Hypothalamus (tissue), 51 donors: ENCODE results near the gene ITK.
"Not testable (repeated sequence)": the region's sequence is repeated elsewhere in the genome, so short reads cannot be mapped to it uniquely, and the experiment has no call there.

Experiments used
- DNase-seq, 51 donors: peaks; one replicate each; lab custom pipeline; 2025; lab: John Stamatoyannopoulos, UW

The ITK gene

GRCh38 chr5:157203417-157203816 lies 22.8 kb downstream of the ITK start:
- no peak for DNase-seq

DNA sequence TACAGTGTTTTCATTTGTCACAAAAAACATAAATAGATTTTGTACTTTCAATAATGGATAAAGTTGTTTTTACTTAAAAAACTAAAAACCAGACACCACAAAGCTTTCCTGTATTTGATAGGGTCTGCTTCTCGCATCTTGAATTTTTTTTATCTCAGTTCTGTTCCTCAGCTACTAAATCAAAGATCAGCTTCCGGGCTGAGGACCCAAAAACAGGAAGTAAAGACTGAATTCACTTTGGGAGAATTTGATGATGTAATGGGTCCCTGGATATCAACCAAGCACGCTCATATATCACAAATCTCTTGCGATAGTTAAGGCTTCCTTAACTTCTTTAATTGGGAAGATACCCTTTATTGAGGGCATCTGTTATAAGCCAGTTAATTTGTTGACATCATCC lies 24.1 kb downstream of the ITK start:
- no peak for DNase-seq

- no peak for DNase-seq
Observed at GRCh38 chr5:157205708-157206107, 25.1 kb downstream of the ITK start.

GRCh38 chr5:157210652-157211051 lies 30.0 kb downstream of the ITK start:
- not testable (repeated sequence) for DNase-seq

DNA sequence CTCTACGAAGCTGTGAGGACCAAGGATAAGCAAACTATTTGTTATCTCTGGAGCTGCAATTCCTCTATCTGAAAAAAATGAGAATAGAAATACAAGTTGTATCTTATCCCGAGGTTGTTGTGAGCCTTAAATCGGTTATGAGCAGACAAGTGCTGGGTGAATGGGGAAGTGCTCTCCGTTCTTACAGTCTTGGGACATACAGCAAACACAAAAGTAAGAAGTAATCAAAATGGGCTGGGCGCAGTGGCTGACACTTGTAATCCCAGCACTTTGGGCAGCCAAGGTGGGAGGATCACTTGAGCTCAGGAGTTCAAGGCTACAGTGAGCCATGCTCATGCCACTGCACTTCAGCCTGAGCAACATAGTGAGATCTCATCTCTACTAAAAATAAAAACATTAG lies 31.7 kb downstream of the ITK start:
- DNase-seq = no peak

- no peak for DNase-seq
Observed at GRCh38 chr5:157213527-157214243, 33.0 kb downstream of the ITK start.

DNA sequence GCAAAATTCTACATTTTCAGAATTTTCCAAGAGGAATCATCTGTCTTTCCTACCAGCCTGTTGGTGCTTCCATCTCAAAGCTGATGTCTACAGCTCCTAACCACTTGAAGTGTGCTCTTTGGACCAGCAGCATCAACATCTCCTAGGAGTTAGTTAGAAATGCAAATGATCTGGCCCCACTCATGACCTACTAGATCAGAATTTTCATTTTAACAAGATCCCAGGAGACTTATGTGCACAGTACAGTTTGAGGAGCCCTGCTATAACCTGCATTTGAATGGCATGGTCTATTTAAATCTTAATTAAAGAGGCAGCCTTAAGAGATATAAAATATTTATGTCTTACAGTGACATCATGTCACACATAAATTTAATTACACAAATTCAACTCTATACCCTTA lies 33.8 kb downstream of the ITK start:
- no peak for DNase-seq

DNA sequence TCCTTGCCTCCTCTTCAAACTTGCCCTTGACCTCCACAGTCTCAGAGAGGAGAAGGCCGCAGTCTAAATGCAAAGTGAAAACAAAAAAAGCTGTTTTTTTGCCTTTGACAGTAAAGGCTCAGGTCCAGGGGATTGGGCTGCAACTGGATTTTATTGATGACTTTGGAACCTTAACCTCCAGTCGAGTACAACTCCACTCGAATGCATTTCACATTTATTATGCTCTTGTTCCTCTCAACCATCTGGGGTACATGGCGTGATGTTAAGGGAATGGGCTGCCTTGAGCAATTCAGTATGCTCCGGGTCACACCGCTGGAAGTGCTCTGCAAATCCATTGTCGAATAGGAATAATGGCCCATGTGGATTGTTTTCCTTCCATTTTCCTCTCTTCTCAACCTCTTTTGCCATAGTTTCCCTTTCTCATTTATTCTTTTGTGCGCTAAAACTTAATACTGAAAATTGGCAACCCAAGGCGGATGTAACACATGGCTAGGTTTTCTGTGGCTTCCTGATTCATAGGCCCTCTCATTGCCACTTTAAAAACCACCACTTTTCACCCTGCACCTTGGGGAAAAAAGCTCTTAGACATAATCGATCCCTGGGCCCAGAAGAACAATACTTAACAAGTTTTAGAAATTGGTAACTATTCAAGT lies 34.3 kb downstream of the ITK start:
- no peak for DNase-seq

DNA sequence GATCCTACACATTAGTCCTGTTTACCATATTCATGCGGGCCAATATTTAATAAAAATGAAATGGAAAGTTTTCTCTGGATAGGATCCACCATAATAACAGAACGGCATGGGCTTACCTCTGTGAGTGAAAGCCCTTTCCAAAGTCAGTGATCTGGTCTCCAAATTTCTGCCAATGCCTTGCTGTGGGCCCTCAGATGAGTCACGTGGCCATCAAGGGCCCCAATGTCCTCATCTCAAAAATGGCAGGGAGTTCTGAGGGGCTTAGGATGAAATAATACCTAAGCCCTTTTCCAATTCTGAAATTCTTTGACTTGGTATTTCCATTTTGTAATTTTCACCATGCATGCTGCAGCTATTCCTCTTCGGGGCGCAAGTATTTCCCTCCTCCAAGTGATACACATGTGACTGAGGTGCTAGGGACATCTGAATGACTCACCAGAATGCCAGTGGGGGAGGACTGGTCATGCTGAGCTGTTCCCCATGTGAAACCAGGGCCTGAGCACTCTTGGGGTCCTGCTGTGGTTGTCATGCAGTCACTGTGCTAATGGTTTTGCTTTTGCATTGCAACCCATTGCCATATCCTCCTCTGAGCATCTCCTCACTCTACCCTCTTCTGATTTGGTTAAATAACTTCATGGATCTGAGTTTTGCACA lies 35.0 kb downstream of the ITK start:
- DNase-seq = no peak

DNA sequence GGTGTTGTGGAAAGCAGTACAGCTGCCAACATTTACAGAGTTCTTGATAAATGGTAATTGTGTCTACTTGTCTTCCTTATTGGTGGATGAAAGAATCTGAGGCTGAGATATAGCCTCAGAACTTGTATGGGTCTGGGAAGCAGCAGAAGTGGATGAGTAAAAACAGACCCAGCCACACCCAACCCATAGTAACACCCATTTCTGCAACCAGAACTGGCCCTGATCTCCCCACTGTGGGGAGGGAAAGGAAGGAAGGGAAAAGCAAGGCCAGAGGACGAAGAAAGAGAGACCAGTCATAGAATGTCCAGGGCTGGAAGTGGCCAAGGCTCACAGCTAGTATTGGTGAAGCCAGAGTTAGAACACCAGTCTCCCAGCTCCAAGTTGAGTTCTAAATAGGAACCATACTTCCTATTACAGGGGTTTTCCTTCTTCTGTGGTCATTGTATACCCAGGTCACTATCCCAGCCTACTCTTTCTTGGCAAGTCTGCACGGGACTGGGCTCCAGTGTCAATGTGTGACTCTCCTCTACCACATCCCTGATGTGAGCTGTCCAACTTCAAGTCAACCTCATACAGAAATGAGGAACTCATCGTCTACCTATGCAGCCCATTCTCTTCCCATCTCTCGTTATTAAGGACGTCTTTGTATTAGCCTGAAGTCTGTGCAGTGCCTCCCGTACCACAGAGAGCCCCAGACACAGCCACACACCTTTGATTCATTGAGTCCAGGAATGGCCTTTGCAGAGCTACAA lies 35.9 kb downstream of the ITK start:
- DNase-seq = no peak

DNA sequence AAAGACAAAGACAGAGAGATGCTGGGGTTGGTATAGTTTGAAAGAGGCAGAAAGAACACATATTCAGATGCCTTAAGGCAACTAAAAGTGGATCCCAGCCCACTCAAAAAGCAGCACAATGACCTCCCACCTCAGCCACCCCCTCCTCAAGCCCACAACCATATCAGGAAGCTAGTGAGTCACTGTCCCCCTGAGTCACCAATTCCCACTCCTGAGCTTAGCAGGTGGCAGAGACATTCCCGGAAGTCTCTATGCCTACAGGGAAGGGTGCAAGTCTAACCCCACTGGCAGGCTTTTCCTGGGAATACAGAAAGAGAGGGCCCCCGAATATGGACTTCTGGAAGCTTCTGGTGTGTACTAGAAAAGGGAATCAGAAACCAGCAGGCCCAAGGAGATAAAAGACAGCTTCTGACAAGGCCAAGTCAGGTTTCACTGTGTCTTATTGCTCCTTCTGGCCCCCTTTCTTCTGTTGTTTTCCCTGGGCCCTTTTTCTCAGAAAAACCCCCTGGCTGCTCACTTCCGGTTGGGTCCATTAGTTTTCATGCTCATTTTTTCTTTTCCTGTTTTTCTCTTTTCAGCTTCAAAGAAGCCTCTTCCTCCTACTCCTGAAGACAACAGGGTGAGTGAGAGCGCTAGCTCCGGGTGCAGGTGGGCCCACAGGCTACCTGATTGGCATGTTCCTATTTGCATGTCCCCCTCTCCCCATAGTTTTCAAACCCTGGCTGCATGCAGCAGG lies 36.8 kb downstream of the ITK start:
- peak in 3 of 51 donors; percentile 1 to 31 (median 2) for DNase-seq

GRCh38 chr5:157219491-157220271 lies 39.0 kb downstream of the ITK start:
- peak in 1 of 51 donors; percentile 5 for DNase-seq

DNA sequence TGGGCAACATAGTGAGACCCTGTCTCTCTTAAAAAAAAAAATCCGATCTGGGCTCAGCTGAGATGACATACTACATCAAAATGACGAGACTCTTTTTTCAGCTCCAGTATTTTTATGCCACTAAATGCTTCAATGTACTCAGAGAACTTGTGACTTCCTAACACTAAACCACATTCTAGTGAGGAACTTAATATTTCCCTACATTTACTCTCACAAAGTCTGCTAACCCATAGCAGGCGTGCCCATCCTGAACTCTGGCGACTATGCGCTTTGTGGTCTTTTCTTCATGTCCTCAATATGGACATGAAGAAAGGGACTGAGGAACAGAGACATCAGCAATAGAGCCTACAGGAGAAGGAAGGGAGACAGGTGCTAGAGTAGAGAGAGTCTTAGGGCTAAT lies 41.3 kb downstream of the ITK start:
- DNase-seq = no peak

DNA sequence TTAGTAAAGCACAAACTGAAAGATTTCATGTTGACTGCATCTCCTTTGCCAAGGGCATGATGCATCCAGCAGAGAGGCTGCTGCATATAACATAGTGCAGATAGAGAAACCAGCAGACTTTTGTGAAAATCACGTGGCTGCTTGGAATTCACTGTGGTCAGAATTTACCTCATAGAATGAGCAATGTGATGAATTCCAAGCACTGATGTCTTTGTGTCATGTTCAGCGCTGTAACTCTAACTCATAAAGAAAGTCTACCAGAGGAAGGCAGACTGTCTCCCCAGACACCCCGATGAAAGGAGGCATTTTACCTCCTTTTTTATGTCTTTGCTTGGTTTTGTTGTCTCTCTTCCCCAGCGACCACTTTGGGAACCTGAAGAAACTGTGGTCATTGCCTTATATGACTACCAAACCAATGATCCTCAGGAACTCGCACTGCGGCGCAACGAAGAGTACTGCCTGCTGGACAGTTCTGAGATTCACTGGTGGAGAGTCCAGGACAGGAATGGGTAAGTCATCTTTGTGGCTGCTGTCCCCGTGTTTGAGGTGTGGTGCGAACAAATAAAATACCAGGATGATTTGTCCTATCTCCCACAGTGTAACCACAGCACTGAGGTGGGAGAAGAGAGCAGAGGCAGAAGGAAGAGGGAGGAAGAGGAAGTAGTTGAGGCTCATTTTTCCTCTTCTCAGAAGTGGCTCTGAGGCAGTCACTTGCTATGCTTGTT lies 42.0 kb downstream of the ITK start:
- no peak for DNase-seq

- DNase-seq = no peak
Observed at GRCh38 chr5:157225469-157226422, 45.1 kb downstream of the ITK start.

DNA sequence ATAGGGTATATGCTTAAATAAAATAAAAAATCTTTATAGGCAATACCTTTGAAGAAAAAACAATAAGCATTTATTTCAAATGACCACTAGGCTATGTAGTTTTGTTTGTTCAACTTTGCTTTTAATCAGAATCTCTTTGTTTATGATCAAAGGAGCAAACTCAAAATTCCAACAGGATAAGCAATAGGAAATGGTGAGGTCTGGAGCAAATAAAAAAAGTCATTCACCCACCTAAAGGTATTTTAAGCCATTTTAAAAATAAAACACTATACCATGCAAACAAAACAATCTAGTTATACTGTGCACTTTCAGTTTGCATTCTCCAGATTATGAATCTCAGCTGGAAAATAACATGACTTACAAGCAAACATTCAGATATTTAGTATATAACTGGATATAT lies 50.0 kb downstream of the ITK start:
- DNase-seq = no peak

- DNase-seq = no peak
Observed at GRCh38 chr5:157232706-157233105, 52.1 kb downstream of the ITK start.

DNA sequence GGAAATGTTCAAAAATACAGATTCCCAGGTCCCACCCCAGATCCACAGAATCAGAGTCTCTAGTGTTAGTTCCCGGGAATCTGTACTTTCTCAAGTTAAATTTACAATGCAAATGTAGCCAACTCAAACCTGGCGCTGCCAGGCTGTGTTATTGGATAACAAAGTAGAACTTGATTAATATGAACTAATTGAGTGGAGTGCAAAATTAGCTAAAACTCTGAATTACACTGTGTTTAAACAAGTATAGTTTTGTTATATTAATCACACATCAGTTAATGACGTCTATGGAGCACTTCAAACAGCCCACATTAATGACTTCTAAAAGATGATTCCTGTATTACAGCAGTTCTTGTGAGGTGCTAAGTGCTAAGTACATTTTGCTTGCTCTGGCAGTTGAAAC lies 52.9 kb downstream of the ITK start:
- no peak for DNase-seq
